RWPE1 (cell line): Measurements from ENCODE around the gene WDR76.

Source experiments
- CTCF ChIA-PET: fragments of 350-600 bp; sonication (Branson Sonifier 250); formaldehyde crosslinking; extraction: SDS; loops from one replicate; lab custom pipeline; 2021; lab: Yijun Ruan, JAX
- POLR2A ChIA-PET: fragments of 400-600 bp; formaldehyde crosslinking; extraction: SDS; loops from one replicate; lab custom pipeline; 2020; ENCODE audit warnings: antibody characterized with exemption; ENCODE audit not compliant: low non-redundant PET; lab: Yijun Ruan, JAX
- DNase-seq: peaks from one replicate; pipeline ENCODE4 v3.0.0; 2012; ENCODE audit warnings: low spot score
- H3K27ac ChIP-seq: fragments of 450-650 bp; 2 replicates; pipeline ENCODE4 v1.5.1; 2017
- TF ChIP-seq, protein P1 (sequence below): fragments of 450-650 bp; conservative IDR thresholded peaks from 2 replicates; pipeline ENCODE4 v1.5.1; 2017; ENCODE audit warnings: low read depth, mild to moderate bottlenecking

Gene WDR76

DNA sequence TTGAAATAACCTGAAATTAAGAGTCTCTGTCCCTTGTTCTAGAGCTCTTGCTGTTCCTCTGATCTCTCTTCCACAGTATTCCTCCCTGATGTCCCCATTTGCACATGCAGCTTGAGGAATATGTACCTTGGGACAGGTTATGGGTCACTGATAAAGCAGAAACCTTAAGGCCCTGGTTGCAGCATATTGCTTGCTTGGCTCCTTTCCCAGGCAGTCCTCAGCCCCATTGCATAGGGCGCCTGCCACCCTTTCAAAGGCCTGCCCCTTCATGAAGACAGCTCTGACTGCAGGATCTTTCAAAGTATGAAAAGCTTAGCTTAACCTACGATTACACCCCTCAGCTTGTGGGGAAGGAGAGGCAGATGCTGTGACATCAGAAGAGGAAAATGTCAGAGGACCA is 51.6 kb downstream of the WDR76 start:
- DNase-seq, result no peak
- ChIA-PET POLR2A (no interaction called here), CTCF (no interaction called here)
- H3K27ac ChIP-seq, result no peak overlapping the region
- TF ChIP-seq, protein P1, sequence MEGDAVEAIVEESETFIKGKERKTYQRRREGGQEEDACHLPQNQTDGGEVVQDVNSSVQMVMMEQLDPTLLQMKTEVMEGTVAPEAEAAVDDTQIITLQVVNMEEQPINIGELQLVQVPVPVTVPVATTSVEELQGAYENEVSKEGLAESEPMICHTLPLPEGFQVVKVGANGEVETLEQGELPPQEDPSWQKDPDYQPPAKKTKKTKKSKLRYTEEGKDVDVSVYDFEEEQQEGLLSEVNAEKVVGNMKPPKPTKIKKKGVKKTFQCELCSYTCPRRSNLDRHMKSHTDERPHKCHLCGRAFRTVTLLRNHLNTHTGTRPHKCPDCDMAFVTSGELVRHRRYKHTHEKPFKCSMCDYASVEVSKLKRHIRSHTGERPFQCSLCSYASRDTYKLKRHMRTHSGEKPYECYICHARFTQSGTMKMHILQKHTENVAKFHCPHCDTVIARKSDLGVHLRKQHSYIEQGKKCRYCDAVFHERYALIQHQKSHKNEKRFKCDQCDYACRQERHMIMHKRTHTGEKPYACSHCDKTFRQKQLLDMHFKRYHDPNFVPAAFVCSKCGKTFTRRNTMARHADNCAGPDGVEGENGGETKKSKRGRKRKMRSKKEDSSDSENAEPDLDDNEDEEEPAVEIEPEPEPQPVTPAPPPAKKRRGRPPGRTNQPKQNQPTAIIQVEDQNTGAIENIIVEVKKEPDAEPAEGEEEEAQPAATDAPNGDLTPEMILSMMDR, result no peak

DNA sequence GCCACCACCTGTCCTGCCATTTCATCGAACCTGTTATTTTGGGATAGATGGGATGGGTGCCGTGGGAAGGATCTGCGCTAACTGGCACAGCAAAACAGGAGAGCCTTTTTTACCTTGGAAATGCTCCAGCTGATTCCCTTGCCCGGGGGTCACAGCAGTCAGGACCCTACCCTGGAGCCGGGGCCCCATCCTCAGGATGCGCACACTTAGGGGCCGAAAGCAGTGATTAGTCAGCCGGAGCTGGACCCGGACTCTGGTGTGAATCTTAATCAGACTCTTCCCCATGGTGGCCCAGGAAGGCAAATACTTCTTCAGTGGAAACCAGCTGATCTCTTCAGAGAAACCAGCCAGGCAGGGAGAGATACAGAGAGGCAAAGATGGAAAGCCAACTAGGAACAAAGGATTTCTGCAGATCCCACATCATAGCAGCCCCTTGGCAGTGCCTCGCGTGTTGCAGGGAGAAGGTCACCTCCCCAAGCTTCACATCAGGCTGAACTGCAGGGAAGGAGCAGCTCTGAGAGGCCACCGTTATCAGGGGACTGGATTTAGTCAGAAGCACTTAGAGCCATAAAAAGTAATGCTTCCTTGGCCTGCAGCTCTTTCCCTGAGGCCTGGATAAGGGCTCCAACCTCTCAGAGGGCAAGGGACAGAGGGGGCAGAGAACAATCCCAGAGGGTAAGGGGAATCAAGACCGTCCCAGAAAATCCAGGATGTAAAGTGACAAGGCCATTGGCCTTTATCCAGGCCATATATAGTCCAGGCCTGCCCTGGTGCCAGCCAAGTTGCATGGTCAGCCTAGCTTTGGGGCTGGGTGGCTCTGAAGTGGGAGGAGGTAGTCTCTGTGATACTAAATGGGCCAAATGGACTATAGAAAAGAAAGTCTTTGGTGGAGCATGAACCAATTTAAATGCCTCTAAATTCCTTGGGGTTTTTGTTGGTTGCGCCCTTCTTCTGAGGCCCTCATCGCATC is 52.9 kb downstream of the WDR76 start:
- TF ChIP-seq, protein P1, result no peak
- peak overlapping the region; percentile 30 for H3K27ac ChIP-seq
- no peak for DNase-seq
- ChIA-PET CTCF (interaction anchor here (0.6 kb wide), 1 partner anchor 550 kb away, joined by 8 read pairs; no protein-coding TSS in a partner anchor), POLR2A (no interaction called here)

DNA sequence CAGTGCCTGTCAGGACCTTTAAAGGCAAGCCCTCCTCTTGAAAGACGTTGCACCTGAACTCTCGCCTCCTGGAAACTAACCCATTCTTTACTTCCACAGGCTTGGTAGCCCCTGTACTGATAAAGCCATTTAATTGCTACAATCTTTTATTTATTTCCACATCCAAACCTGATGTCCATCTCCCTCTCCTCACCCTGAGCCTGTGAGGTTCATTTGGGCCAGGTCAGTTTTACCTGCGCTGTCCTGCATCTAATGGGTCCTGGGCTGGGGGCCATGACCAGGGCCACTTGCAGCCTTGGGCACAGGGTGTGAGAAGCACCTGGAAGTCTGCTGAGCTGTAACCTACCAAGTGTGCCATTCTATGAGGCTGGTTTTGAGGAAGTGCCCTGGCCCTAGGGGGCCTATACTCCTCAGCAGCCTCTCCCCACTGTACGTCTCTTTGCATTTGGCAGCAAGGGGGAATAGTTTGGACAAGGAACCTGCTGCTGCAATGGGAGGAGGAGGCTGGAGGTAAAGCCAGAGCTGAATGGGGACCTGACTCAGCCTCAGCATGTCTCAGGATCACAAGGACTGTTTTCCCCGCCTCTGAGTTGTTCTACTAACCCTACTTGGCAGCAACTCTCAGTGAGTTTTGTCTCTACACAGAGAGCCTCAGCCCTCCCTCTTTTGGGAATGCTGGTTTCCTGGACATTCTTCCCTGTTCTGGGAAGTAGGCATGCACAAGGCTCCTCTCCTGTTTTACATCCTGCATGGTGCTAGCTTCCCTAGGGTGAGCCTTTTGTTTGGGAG is 53.8 kb downstream of the WDR76 start:
- no peak for DNase-seq
- peak overlapping the region; percentile 30; the same call in 1 of the 2 replicates for H3K27ac ChIP-seq
- TF ChIP-seq, protein P1, result no peak
- POLR2A ChIA-PET, result no interaction called here
- CTCF ChIA-PET, result interaction anchor here (0.6 to 1.2 kb wide), 2 partner anchors 13 to 282 kb away, joined by 3 read pairs; no protein-coding TSS in a partner anchor

DNA sequence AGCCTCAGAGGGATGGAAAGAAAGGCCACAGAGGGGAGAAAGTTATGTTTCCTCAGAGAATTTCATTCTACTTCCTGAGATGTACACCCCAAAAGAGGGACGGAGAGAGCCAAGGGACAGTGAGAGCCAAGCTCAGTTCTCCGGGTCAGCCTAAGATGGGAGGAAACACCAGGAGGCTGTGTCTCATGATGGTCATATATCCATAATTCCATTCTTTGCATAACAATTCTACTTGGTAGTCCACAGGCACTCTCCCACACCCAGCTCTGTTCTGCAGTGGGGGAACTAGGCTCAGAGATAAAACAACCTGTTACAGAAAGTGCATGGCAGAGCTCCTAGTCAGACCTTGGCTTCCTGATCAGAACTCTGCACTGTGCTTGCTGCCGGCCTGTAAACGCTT is 54.4 kb downstream of the WDR76 start:
- TF ChIP-seq, protein P1, result no peak
- ChIA-PET POLR2A (no interaction called here), CTCF (interaction anchor here (0.6 to 1.2 kb wide), 2 partner anchors 13 to 282 kb away, joined by 3 read pairs; no protein-coding TSS in a partner anchor)
- peak overlapping the region; percentile 30; the same call in 1 of the 2 replicates for H3K27ac ChIP-seq
- no peak for DNase-seq

DNA sequence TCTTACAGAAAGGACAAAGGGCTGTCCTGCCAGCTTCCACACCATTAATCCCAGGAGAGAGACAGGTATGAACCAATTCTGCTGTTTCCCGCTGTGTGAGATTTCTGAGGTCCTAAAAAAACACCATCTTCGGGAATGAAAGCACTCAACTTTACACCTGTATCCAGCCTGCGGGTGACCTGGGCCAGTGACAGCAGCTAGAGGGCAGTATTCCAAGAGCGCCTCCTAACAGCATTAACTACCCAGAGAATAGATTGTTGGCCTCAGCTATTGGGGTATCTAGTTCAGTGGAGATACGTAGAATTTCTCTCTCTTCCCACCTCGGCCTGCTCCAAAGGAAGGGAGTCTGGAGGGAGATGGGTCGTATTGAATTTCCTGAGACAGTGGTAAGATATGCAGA is 55.1 kb downstream of the WDR76 start:
- CTCF ChIA-PET, result interaction anchor here (1.2 kb wide), 1 partner anchor 14 kb away, joined by 3 read pairs; no protein-coding TSS in a partner anchor
- DNase-seq, result no peak
- TF ChIP-seq, protein P1, result no peak; the same call in 1 of the 2 replicates
- POLR2A ChIA-PET, result interaction anchor here (0.7 kb wide), 1 partner anchor 166 kb away, joined by 3 read pairs; no protein-coding TSS in a partner anchor
- H3K27ac ChIP-seq, result no peak overlapping the region

DNA sequence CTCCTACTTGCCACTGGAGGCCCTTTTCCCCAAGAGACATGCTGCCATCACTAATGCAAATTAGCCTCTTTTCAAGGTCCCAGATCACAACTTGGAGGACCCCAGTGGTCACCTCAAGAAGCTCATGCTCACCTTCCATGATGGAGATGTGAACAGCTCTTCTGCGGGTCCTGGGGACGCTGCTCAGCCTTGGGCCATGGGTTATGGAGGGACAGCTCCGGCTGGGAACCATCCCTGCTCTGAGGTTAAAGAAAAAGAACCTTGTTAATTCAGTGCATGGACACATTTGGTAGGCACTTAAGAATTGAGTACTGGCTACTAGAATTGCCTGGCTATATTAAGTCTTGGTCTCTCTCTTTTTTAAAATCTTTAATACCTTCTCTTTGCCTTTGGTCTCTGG is 56.8 kb downstream of the WDR76 start:
- H3K27ac ChIP-seq, result no peak overlapping the region
- ChIA-PET POLR2A (no interaction called here), CTCF (no interaction called here)
- TF ChIP-seq, protein P1, result no peak
- DNase-seq, result no peak
